ENCODE data around the gene CEP57L1. TPM values are rescaled to one million over a fixed set of nuclear protein-coding genes. Genes with fewer than 3 reads are reported as not detected.

Gene CEP57L1
- total and polyA plus RNA-seq, 12 donors = 8.6 to 29.6 (median 14.2) TPM

DNA sequence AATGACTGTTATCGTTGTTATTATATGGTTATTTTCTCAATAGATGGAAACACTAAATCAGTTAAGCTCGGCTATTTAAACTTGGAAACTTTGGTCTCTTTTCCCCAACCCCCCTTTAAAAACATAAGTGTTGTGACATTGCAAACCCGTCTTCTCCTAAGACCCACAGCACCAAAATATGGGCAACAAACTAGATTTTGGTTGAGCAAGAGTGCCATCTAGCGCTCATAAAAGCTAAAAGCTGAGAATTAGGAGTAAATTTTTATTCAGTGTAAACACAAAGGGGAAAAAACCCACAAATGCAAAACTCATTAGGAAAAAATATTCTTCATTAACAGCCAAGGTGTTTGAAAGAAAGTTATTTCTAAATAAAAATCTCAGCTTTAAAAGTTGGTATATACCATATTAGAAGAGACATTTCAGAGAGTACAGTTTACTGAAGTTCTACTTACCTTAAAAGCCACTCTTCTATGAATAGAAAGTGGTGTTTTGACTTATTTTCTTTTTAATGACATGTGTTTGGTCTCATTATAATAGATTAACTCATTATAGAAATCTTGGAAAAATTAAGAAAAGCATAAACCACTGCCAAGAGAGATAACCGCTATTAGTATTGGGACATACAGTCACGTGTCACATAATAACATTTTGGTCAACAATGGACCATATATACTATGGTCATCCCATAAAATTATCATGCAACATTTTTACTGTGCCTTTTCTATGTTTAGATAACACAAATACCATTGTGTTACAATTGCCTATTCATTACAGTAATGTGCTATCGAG is 21.8 kb upstream of the CEP57L1 start:
- TF ChIP-seq, protein P1, sequence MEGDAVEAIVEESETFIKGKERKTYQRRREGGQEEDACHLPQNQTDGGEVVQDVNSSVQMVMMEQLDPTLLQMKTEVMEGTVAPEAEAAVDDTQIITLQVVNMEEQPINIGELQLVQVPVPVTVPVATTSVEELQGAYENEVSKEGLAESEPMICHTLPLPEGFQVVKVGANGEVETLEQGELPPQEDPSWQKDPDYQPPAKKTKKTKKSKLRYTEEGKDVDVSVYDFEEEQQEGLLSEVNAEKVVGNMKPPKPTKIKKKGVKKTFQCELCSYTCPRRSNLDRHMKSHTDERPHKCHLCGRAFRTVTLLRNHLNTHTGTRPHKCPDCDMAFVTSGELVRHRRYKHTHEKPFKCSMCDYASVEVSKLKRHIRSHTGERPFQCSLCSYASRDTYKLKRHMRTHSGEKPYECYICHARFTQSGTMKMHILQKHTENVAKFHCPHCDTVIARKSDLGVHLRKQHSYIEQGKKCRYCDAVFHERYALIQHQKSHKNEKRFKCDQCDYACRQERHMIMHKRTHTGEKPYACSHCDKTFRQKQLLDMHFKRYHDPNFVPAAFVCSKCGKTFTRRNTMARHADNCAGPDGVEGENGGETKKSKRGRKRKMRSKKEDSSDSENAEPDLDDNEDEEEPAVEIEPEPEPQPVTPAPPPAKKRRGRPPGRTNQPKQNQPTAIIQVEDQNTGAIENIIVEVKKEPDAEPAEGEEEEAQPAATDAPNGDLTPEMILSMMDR (IDR thresholded peaks at IDR 0.05) = peak; percentile 50 to 84 (median 72)
- no peak for TF ChIP-seq POLR2A (IDR thresholded peaks at IDR 0.05)
- no peak overlapping the region for H3K4me3 ChIP-seq
- no peaks in the 10 kb centered on the region for H3K36me3 ChIP-seq (replicated peaks in 1 of 2)
- 46 to 48% (median 47%) methylated on average over 7 of the region's 7 CpGs for WGBS, 4 donors
- no peaks in the 10 kb centered on the region for H3K9me3 ChIP-seq (replicated peaks in 1 of 3)
- DNase-seq = peak in 5 of 7 donors; percentile 38 to 60 (median 55)
- no peaks in the 10 kb centered on the region for H3K27me3 ChIP-seq
- no peak overlapping the region for H3K27ac ChIP-seq
- intact Hi-C loops (cut with DNase I) = loop anchor here (5.0 to 10.0 kb wide), 4 partner anchors 69 to 529 kb away; no protein-coding TSS in a partner anchor
- peaks cover 0 to 34% of the 10 kb centered on the region in 2 donors for H3K4me1 ChIP-seq (replicated peaks in 1 of 2)

DNA sequence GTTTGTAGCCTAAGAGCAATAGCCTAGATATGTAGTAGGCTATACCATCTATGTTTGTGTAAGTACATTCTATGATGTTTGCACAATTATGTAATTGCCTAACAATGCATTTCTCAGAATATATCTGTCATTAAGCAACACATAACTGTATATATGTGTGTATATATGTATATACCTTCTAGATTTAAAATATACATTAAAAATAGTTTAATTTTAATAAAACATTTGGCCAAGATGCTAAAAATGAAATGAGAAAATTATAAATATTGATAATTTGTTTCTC is 21.2 kb upstream of the CEP57L1 start:
- H3K36me3 ChIP-seq (replicated peaks in 1 of 2) = no peaks in the 10 kb centered on the region
- DNase-seq = no peak
- peaks cover 0 to 35% of the 10 kb centered on the region in 2 donors for H3K4me1 ChIP-seq (replicated peaks in 1 of 2)
- TF ChIP-seq, protein P1 (IDR thresholded peaks at IDR 0.05) = no peak
- TF ChIP-seq POLR2A (IDR thresholded peaks at IDR 0.05) = no peak
- H3K9me3 ChIP-seq (replicated peaks in 1 of 3) = no peaks in the 10 kb centered on the region
- H3K27ac ChIP-seq = no peak overlapping the region
- intact Hi-C loops (cut with DNase I) = loop anchor here (5.0 to 10.0 kb wide), 4 partner anchors 69 to 529 kb away; no protein-coding TSS in a partner anchor
- H3K27me3 ChIP-seq = no peaks in the 10 kb centered on the region
- H3K4me3 ChIP-seq = no peak overlapping the region

DNA sequence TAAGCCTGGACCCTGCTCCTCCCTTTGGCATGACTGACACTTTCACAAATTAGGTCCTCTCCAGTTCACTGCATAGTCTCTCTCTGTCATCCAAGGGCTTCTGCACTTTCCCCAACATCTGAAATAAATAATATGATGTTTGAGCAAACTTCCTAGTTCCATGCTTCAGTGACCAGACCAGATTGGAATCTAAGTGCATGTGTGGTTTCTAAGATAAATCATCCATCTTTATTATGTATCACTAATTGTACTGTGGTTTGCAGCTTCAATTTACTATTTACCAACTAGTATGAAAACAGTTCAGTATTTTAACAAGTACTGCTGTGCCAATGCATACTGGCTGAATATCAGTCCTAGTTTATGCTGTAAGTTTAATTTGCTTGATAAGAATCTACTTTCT is 19.4 kb upstream of the CEP57L1 start:
- no peak overlapping the region for H3K4me3 ChIP-seq
- TF ChIP-seq POLR2A (IDR thresholded peaks at IDR 0.05) = no peak
- TF ChIP-seq, protein P1 (IDR thresholded peaks at IDR 0.05) = no peak
- peaks cover 0 to 53% of the 10 kb centered on the region in 2 donors for H3K4me1 ChIP-seq (replicated peaks in 1 of 2)
- H3K9me3 ChIP-seq (replicated peaks in 1 of 3) = no peaks in the 10 kb centered on the region
- H3K27me3 ChIP-seq = no peaks in the 10 kb centered on the region
- no peaks in the 10 kb centered on the region for H3K36me3 ChIP-seq (replicated peaks in 1 of 2)
- intact Hi-C loops (cut with DNase I) = loop anchor here in 1 of 2 donors (10.0 kb wide), 3 partner anchors 71 to 531 kb away; no protein-coding TSS in a partner anchor
- DNase-seq = no peak
- H3K27ac ChIP-seq = no peak overlapping the region

DNA sequence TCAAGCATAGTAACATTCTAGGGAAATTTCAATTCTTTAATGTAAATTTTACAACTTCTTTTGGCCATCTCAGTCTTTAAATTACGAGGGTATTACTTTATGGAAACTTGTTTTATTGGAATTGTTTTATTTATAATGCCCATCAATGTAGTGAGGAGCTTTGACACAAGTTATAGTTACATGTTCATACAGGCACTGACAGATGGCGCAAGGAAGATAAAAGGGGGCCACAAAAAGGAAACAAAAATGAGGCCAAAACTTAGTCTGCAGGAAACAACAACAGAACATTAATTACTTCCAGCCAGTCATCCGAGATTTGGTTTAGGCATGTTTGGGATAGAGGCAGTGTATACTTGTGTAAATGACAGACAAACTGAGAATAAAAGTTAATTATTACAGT is 18.9 kb upstream of the CEP57L1 start:
- WGBS, 4 donors = 59 to 67% (median 65%) methylated on average over 3 of the region's 3 CpGs
- Histone ChIP-seq H3K27me3 (no peaks in the 10 kb centered on the region), H3K4me1 (replicated peaks in 1 of 2) (peaks cover 0 to 56% of the 10 kb centered on the region in 2 donors), H3K36me3 (replicated peaks in 1 of 2) (no peaks in the 10 kb centered on the region), H3K4me3 (no peak overlapping the region), H3K27ac (no peak overlapping the region), H3K9me3 (replicated peaks in 1 of 3) (no peaks in the 10 kb centered on the region)
- DNase-seq = no peak
- TF ChIP-seq POLR2A (IDR thresholded peaks at IDR 0.05) = no peak
- TF ChIP-seq, protein P1 (IDR thresholded peaks at IDR 0.05) = no peak
- intact Hi-C loops (cut with DNase I) = loop anchor here in 1 of 2 donors (10.0 kb wide), 3 partner anchors 72 to 532 kb away; no protein-coding TSS in a partner anchor

All from adrenal gland (tissue), 12 donors.